HCT116 (cell line): ENCODE measurements around the gene SMIM10L2A. TPM values are rescaled to one million over a fixed set of nuclear protein-coding genes. Genes with fewer than 3 reads are reported as not detected.

ENCODE experiments used
- ATAC-seq: fragments of 200-7000 bp; cut with Tn5 transposase; 2 replicates; pipeline ENCODE4 v1.9.1; 2020; ENCODE audit warnings: mild to moderate bottlenecking, moderate library complexity
- BruUV-seq: library from RNA; stranded (reverse); fragments of 400-500 nt; replicated peaks from 2 replicates; lab custom pipeline; 2021; lab: Mats Ljungman, UMichigan
- CTCF ChIA-PET: fragments of 300-600 bp; sonication (Branson Sonifier 250); formaldehyde crosslinking; loops from one replicate; lab custom pipeline; 2021; ENCODE audit warnings: antibody characterized with exemption; lab: Charles Lee
- POLR2A ChIA-PET: fragments of 300-600, 350-600 bp; sonication (Branson Sonifier 250); formaldehyde crosslinking; loops from one replicate; lab custom pipeline; 2021; ENCODE audit warnings: antibody characterized with exemption; lab: Charles Lee
- RAD21 ChIA-PET, 2 experiments: fragments of 300-600 bp; sonication (Branson Sonifier 250); formaldehyde crosslinking; loops; one replicate each; lab custom pipeline; 2023; ENCODE audit warnings: low total read pairs in 2 of 2; ENCODE audit not compliant: uncharacterized antibody in 2 of 2, unreplicated experiment in 2 of 2, low non-redundant PET in 1 of 2; lab: Charles Lee
- DNase-seq: peaks from one replicate; pipeline ENCODE4 v3.0.0-alpha.2; 2010; ENCODE audit warnings: low read depth, low spot score
- H2AFZ ChIP-seq: fragments of 200-600 bp; shearing (Covaris generic), sonication (generic); 2 replicates; pipeline ENCODE4 v1.6.1; 2017; ENCODE audit warnings: low read depth, mixed run types, mixed read lengths, antibody characterized with exemption, low read length; ENCODE audit not compliant: poor library complexity, severe bottlenecking
- H3K27ac ChIP-seq: 2 replicates; pipeline ENCODE4 v1.5.1; 2012; ENCODE audit warnings: low read depth, low read length
- H3K27me3 ChIP-seq: fragments of 200-600 bp; sonication (generic); 2 replicates; pipeline ENCODE4 v1.6.1; 2016; ENCODE audit warnings: mixed run types, low read length, mixed read lengths; ENCODE audit not compliant: insufficient read depth
- H3K36me3 ChIP-seq, 2 experiments: fragments of 200-500 bp in 1 of 2; fragments of 200-600 bp in 1 of 2; sonication (Bioruptor generic) in 1 of 2; sonication (generic) in 1 of 2; 2 replicates each; pipeline versions ENCODE4 v1.5.1 to v1.6.1; 2014 to 2016; ENCODE audit warnings: low read length in 2 of 2, inconsistent platforms in 1 of 2, mixed read lengths in 1 of 2, mixed run types in 1 of 2; ENCODE audit not compliant: insufficient read depth in 2 of 2, control insufficient read depth in 1 of 2
- H3K4me1 ChIP-seq, 2 experiments: fragments of 200-600 bp in 1 of 2; sonication (generic) in 1 of 2; 2 replicates each; pipeline versions ENCODE4 v1.5.1 to v1.6.1; 2012 to 2017; ENCODE audit warnings: low read length in 2 of 2, inconsistent platforms in 1 of 2, mild to moderate bottlenecking in 1 of 2, mixed read lengths in 1 of 2, mixed run types in 1 of 2, moderate library complexity in 1 of 2; ENCODE audit not compliant: insufficient read depth in 2 of 2, control insufficient read depth in 1 of 2
- H3K4me2 ChIP-seq: fragments of 200-600 bp; sonication (generic); 2 replicates; pipeline ENCODE4 v1.6.1; 2017; ENCODE audit warnings: mixed run types, low read length, mixed read lengths
- H3K4me3 ChIP-seq, 2 experiments: fragments of 200-600 bp in 1 of 2; sonication (generic) in 1 of 2; replicated peaks in 1 of 2; 2 replicates each; pipeline ENCODE4 v1.5.1; 2011 to 2016; ENCODE audit warnings: low read length in 2 of 2, control low read depth in 1 of 2, low read depth in 1 of 2, mild to moderate bottlenecking in 1 of 2, mixed read lengths in 1 of 2, mixed run types in 1 of 2
- H3K79me2 ChIP-seq: fragments of 200-600 bp; sonication (generic); 2 replicates; pipeline ENCODE4 v1.6.1; 2017; ENCODE audit warnings: mild to moderate bottlenecking, mixed run types, low read length, moderate library complexity, mixed read lengths; ENCODE audit not compliant: insufficient read depth
- H3K9ac ChIP-seq: fragments of 200-600 bp; sonication (generic); 2 replicates; pipeline ENCODE4 v1.6.1; 2016; ENCODE audit warnings: low read length, mixed read lengths
- H3K9me2 ChIP-seq: fragments of 200-600 bp; sonication (generic), shearing (Covaris generic); 2 replicates; pipeline ENCODE4 v1.6.1; 2017; ENCODE audit warnings: mixed run types, mild to moderate bottlenecking, moderate library complexity; ENCODE audit not compliant: insufficient read depth
- H3K9me3 ChIP-seq, 2 experiments: fragments of 200-500 bp in 1 of 2; fragments of 200-600 bp in 1 of 2; sonication (Bioruptor generic) in 1 of 2; sonication (generic) in 1 of 2; 2 replicates each; pipeline ENCODE4 v1.6.1; 2014 to 2017; ENCODE audit warnings: low read length in 2 of 2, mixed read lengths in 2 of 2, inconsistent platforms in 1 of 2, low read depth in 1 of 2, mild to moderate bottlenecking in 1 of 2, mixed run types in 1 of 2, moderate library complexity in 1 of 2; ENCODE audit not compliant: control insufficient read depth in 1 of 2, insufficient read depth in 1 of 2
- H4K20me1 ChIP-seq: fragments of 200-600 bp; sonication (generic), shearing (Covaris generic); 2 replicates; pipeline ENCODE4 v1.6.1; 2017; ENCODE audit warnings: mixed run types, mild to moderate bottlenecking, moderate library complexity; ENCODE audit not compliant: insufficient read depth
- CBX3 ChIP-seq: IDR thresholded peaks from 2 replicates; pipeline ENCODE4 v1.6.1; 2012; ENCODE audit warnings: low read depth
- CEBPB ChIP-seq: IDR thresholded peaks from 2 replicates; pipeline ENCODE4 v1.6.1; 2012; ENCODE audit warnings: low read depth
- EGR1 ChIP-seq: IDR thresholded peaks from 2 replicates; pipeline ENCODE4 v1.6.1; 2012; ENCODE audit warnings: low read depth
- ZFX ChIP-seq: fragments of 450-650 bp; IDR thresholded peaks from 2 replicates; pipeline ENCODE4 v1.6.1; 2017
- ZNF274 ChIP-seq: fragments of 200-500 bp; sonication (Bioruptor generic); IDR thresholded peaks from 2 replicates; pipeline ENCODE4 v1.6.1; 2014; ENCODE audit warnings: mild to moderate bottlenecking, low read depth, low read length, inconsistent platforms
- intact Hi-C: fragments of 100-400 bp; cut with micrococcal nuclease; formaldehyde crosslinking; loops from 2 replicates; pipeline ENCODE4 v1.10.0; 2022
- total RNA-seq: library from RNA; stranded (reverse); gene quantifications from one replicate; pipeline ENCODE4 v1.2.1, GENCODE V29; 2021; ENCODE audit not compliant: unreplicated experiment
- TF ChIP-seq, protein P1 (sequence below): IDR thresholded peaks from 2 replicates; pipeline ENCODE4 v1.6.1; 2012; ENCODE audit warnings: low read depth
- TF ChIP-seq, protein P2 (sequence below), 3 experiments: fragments of 200-600 bp in 1 of 3; sonication (generic) in 1 of 3; IDR thresholded peaks in 2 of 3; conservative IDR thresholded peaks in 1 of 3; 2 replicates each; pipeline ENCODE4 v1.5.1; 2012 to 2017; ENCODE audit warnings: low read depth in 2 of 3, low read length in 2 of 3, antibody characterized with exemption in 1 of 3, borderline replicate concordance in 1 of 3, control low read depth in 1 of 3, mild to moderate bottlenecking in 1 of 3, mixed read lengths in 1 of 3, mixed run types in 1 of 3, moderate library complexity in 1 of 3; ENCODE audit not compliant: insufficient read depth in 1 of 3
- TF ChIP-seq, protein P3 (sequence below): IDR thresholded peaks from 2 replicates; pipeline ENCODE4 v1.6.1; 2012

The SMIM10L2A gene
- total RNA-seq, 1 experiment from 2014 or later, result 1.5 TPM

DNA sequence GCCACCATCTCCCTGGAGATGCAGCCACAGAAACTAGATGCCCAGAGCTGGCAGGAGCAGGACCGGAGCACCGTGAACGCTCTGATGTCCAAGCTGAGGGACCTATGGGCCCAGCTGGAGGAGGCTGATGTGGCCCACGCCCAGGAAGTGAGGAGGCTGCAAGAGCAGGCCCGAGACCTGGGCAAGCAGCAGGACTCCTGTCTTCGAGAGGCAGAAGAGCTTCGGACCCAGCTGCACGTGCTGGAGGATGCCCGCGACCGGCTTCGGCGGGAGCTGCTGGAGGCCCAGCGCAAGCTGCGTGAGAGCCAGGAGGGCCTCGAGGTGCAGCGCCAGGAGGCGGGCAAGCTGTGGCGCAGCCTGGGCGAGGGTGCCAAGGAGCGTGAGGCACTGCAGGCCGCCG lies 14.2 kb downstream of the SMIM10L2A start:
- DNase-seq (no peak), ATAC-seq (no peak)
- no peaks in the 10 kb centered on the region for H3K4me1 ChIP-seq
- H3K4me2 ChIP-seq, result no peak overlapping the region
- no peak overlapping the region for H3K27ac ChIP-seq
- no peak overlapping the region for H2AFZ ChIP-seq
- ChIA-PET RAD21 (no interaction called here), CTCF (no interaction called here), POLR2A (no interaction called here)
- TF ChIP-seq CBX3 (no peak), ZNF274 (no peak), CEBPB (no peak), EGR1 (no peak), ZFX (no peak)
- TF ChIP-seq, protein P1, sequence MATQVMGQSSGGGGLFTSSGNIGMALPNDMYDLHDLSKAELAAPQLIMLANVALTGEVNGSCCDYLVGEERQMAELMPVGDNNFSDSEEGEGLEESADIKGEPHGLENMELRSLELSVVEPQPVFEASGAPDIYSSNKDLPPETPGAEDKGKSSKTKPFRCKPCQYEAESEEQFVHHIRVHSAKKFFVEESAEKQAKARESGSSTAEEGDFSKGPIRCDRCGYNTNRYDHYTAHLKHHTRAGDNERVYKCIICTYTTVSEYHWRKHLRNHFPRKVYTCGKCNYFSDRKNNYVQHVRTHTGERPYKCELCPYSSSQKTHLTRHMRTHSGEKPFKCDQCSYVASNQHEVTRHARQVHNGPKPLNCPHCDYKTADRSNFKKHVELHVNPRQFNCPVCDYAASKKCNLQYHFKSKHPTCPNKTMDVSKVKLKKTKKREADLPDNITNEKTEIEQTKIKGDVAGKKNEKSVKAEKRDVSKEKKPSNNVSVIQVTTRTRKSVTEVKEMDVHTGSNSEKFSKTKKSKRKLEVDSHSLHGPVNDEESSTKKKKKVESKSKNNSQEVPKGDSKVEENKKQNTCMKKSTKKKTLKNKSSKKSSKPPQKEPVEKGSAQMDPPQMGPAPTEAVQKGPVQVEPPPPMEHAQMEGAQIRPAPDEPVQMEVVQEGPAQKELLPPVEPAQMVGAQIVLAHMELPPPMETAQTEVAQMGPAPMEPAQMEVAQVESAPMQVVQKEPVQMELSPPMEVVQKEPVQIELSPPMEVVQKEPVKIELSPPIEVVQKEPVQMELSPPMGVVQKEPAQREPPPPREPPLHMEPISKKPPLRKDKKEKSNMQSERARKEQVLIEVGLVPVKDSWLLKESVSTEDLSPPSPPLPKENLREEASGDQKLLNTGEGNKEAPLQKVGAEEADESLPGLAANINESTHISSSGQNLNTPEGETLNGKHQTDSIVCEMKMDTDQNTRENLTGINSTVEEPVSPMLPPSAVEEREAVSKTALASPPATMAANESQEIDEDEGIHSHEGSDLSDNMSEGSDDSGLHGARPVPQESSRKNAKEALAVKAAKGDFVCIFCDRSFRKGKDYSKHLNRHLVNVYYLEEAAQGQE, result no peak
- TF ChIP-seq, protein P2, sequence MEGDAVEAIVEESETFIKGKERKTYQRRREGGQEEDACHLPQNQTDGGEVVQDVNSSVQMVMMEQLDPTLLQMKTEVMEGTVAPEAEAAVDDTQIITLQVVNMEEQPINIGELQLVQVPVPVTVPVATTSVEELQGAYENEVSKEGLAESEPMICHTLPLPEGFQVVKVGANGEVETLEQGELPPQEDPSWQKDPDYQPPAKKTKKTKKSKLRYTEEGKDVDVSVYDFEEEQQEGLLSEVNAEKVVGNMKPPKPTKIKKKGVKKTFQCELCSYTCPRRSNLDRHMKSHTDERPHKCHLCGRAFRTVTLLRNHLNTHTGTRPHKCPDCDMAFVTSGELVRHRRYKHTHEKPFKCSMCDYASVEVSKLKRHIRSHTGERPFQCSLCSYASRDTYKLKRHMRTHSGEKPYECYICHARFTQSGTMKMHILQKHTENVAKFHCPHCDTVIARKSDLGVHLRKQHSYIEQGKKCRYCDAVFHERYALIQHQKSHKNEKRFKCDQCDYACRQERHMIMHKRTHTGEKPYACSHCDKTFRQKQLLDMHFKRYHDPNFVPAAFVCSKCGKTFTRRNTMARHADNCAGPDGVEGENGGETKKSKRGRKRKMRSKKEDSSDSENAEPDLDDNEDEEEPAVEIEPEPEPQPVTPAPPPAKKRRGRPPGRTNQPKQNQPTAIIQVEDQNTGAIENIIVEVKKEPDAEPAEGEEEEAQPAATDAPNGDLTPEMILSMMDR (IDR thresholded peaks at IDR 0.05 in 2 of 3, conservative IDR thresholded peaks at IDR 0.05 in 1 of 3; ENCODE audit: borderline replicate concordance in 1 of 3, insufficient read depth in 1 of 3, low read depth in 2 of 3, low read length in 2 of 3), result no peak
- TF ChIP-seq, protein P3, sequence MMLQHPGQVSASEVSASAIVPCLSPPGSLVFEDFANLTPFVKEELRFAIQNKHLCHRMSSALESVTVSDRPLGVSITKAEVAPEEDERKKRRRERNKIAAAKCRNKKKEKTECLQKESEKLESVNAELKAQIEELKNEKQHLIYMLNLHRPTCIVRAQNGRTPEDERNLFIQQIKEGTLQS, result no peak
- BruUV-seq, result no TSS peak
- no peaks in the 10 kb centered on the region for H3K9me3 ChIP-seq
- H3K4me3 ChIP-seq, result no peak overlapping the region
- no peaks in the 10 kb centered on the region for H3K79me2 ChIP-seq
- intact Hi-C loops, result no loop called here
- no peaks in the 10 kb centered on the region for H3K9me2 ChIP-seq
- H3K27me3 ChIP-seq, result peaks cover 7% of the 10 kb centered on the region; the same call in 1 of the 2 replicates
- no peak overlapping the region for H3K9ac ChIP-seq
- H4K20me1 ChIP-seq, result no peaks in the 10 kb centered on the region
- H3K36me3 ChIP-seq, result no peaks in the 10 kb centered on the region
